K562 treated with DMSO at 1 percent for 4 hours (cell line): ENCODE measurements around the gene TUT7. TPM values are rescaled to one million over a fixed set of nuclear protein-coding genes. Genes with fewer than 3 reads are reported as not detected.

ENCODE experiments used
- total RNA-seq: library from RNA; unstranded; fragments of 300-600 nt; gene quantifications from 2 replicates; pipeline ENCODE4 v1.2.3, GENCODE V29; 2022; ENCODE audit not compliant: insufficient read depth

The TUT7 gene
- total RNA-seq = 6.6 and 8.8 TPM in 2 replicates

GRCh38 chr9:86354011-86354817 lies at the start of gene TUT7:
Gene TUT7, minus strand, starts transcription at chr9:86354410. Its CDS starts 1,211 bp downstream, at chr9:86353199.

DNA sequence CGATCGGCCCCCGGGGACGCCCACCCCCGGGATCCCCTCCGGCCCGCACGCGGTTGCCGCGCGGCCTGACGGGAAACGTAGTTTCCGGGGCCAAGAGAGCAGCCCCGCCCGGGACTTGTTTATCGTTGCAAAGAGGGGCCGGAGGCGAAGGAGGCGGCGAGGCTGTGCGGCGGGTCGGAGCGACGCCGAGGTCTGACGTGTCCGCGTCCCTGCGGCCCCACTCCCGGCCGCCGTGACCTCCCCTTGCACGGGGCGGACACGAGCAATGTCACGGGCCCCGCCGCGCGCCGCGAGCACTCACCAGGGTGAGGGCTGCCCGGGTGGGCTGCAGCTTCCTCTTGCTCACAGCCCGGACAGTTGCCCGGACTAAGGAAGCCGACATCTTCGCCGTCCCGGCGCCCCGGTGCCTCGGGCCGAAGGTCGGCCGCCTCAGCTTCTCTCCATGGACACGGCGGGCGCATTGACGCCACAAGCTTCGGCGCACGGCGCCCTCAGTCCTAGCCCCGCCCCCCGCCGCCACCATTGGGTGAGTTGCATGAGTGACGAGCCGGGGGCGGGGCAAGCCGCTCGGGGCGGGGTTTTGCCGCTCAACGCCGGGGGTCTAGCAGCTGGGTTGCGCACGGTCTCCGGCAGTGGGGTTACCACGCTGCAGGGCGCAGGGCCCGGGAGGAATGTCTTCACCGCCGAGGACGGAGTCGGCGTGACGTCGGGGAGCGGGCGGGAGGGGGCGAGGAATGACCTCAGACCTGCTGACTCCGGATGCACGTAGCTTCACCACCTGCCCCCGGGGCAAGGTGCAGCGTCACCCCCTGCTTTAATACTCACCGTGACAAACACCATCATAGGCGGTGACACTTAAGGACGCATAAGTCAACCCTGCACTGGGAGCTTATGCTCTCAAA lies 71.9 kb downstream of the TUT7 start, which contains the start of gene ISCA1:
Gene ISCA1, minus strand, starts transcription at position 462 of the 902 bp plus-strand sequence. Its CDS starts 80 bp downstream, at position 382.

DNA sequence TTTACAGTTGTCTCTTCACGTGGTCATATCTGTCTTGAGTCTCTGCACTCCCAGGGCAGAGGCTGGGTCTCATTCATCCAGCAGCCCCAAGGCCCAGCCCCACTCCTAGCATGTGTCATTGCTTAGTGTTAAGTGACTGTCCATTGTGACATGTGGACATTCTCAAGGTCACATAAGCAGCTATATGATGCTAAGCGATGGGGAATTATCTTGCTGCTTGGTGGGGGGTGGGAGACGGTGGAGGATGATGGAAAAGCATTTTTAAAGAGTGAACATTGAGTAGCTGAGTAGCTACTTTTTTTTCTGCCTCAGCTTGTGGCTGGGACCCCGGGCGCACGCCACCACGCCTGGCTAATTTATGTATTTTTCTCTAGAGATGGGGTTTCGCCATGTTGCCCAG lies 94.7 kb downstream of the TUT7 start, which contains the start of gene C9orf153:
Gene C9orf153, minus strand, starts transcription at position 101 of the 400 bp plus-strand sequence. CDS start 30,054 bp downstream, outside the sequence.

Other genes starting within 250 kb of the TUT7 start
- gene C9orf153, start 94.8 kb downstream of the TUT7 start, total RNA-seq = not detected in 2 replicates
- gene ISCA1, start 71.9 kb downstream of the TUT7 start, total RNA-seq = 9.0 and 12.1 TPM in 2 replicates